ELR (cell line): ENCODE data around the gene FES.
A peak's percentile ranks its signal among the peaks of the same experiment; 100 is the strongest.
"Not testable (repeated sequence)": the region's sequence is repeated elsewhere in the genome, so short reads cannot be mapped to it uniquely, and the experiment has no call there.

Experiments used
- DNase-seq: peaks from one replicate; pipeline ENCODE4 v3.0.0-alpha.2; 2015; ENCODE audit warnings: low read depth

Gene FES

DNA sequence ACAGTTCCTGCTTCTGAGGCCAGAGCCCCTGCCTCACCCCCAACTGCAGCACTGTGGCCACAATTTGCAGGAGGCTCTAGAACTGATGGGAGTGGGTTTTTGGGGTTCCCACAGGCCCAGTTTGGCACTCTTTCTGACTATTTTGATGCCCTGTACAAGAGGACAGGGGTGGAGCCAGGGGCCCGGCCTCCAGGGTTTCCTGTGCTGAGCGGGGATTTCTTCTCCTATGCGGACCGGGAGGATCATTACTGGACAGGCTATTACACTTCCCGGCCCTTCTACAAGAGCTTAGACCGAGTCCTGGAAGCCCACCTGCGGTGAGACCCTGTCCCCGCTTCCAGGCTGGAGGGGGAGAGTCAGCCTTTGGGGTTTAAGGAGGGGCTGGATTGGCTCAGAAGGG is 25.7 kb downstream of the FES start:
- no peak for DNase-seq

DNA sequence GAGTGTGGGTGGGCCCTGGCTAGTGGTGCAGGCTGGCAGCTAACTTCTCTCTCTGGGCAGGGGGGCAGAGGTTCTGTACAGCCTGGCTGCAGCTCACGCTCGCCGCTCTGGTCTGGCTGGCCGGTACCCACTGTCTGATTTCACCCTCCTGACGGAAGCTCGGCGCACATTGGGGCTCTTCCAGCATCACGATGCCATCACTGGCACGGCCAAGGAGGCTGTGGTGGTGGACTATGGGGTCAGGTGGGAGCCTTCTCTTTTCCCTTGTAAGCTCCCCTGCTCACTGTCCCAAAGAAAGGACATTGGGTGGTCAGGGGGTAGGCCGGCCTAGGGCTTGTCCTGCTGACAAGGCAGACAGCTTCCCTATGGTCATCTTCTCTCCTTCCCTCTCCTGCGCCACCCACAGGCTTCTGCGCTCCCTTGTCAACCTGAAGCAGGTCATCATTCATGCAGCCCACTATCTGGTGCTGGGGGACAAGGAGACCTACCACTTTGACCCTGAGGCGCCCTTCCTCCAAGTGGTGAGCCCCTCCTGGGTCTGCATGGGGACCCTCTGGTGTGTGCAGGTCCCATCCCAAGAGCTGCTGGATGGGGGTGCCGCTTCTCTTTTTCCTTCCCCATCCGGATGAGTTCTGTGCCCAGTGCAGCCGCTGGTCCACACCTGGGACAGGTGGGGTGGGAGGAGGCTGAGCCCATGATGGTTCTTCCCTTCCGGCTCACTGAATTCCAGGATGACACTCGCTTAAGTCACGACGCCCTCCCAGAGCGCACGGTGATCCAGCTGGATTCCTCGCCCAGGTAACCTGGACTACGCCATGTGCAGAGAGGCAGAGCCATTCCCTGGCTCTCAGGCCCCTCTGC is 26.4 kb downstream of the FES start:
- DNase-seq: no peak

- no peak for DNase-seq
These were observed 27.0 kb downstream of the FES start for GRCh38 chr15:90911302-90911623.

- DNase-seq: no peak
These were observed 27.8 kb downstream of the FES start for GRCh38 chr15:90911906-90912769.

GRCh38 chr15:90912770-90913075 is 28.4 kb downstream of the FES start:
- DNase-seq: no peak

- no peak for DNase-seq
These were observed 29.2 kb downstream of the FES start for GRCh38 chr15:90913398-90913944.

- DNase-seq: no peak
These were observed 30.2 kb downstream of the FES start for GRCh38 chr15:90914305-90915080.

- no peak for DNase-seq
These were observed 31.0 kb downstream of the FES start for GRCh38 chr15:90915216-90915807.

DNA sequence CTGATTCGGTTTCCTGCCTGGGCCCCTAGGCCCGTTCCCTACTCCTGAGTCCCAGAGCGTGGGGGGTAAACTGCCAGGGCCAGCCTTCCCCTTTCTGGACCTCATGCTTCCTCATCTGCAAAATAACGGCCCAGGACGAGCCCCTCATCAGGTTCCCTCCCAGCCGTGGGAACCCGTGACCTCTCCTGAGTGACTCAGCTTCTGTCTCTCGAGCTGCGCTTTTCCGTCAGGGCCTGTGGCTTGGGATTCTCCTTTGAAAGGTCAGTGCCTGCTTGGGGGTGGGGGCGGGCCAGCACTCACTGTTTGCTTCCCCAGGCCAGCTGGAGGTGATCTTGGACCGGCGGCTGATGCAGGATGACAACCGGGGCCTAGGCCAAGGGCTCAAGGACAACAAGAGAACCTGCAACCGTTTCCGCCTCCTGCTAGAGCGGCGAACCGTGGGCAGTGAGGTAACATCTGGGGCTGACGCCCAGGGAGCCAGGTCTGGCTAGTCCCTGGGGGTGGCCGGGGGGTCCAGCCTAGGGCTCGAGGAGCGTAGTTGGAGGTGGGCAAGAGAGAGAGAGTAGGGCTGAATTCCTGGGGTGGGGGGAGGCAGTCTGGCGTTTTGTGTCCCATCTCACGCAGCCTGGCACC is 31.6 kb downstream of the FES start:
- no peak for DNase-seq

GRCh38 chr15:90916461-90916860 is 32.2 kb downstream of the FES start:
- DNase-seq: no peak

GRCh38 chr15:90917569-90917968 is 33.3 kb downstream of the FES start:
- DNase-seq: no peak

GRCh38 chr15:90918034-90918788 is 33.9 kb downstream of the FES start:
- DNase-seq: no peak

DNA sequence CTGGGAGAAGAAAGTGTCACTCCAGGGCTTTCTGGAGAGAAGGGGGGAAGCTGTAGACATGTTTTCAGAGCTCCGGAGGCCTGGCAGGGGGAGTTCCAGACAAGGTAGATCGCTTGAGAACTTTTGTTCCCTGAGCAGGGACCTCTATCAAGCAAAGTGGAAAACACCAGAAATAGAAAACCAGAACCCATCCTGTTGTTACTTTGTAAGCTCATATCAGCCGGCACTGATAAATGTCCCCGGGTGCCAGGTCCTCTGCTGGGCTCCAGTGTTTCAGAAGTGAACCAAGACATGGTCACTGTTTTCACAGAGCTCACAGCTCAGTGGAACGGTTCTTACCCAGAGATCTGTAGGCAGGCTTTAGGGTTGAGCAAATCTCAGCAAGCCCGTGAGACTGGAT is 34.5 kb downstream of the FES start:
- DNase-seq: no peak

- no peak for DNase-seq
These were observed 37.6 kb downstream of the FES start for GRCh38 chr15:90921887-90922286.

GRCh38 chr15:90922712-90923322 is 38.5 kb downstream of the FES start:
- not testable (repeated sequence) for DNase-seq

DNA sequence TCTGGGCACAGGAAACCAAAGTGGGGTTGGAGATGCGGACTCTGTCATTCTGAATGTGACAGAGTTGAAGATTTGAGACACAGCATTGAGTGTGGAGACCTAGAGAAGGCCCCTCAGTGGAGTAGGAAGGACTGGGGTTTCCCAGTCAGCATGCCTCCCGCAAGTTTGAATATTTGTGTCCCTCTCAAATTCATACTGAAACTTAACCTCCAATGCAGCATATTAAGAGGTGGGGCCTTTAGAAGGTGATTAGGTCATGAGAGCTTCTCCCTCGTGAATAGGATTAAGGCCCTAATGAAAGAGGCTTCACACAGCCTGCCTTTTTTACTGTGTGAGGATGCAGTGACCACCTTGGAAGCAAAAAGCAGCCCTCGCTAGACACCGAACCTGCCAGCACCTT is 40.1 kb downstream of the FES start:
- DNase-seq: no peak

DNA sequence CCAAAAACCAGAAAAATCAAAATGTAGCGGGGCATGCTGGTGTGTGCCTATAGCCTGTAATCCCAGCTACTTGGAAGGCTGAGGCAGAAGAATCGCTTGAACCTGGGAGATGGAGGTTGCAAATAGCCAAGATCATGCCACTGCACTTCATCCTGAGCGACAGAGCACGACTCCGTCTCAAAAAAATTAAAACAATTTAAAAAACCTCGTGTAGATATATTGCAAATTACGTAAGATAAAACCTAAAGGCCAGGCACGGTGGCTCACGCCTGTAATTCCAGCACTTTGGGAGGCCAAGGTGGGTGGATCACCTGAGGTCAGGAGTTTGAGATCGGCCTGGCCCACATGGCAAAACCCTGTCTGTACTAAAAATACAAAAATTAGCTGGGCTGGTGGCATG is 42.5 kb downstream of the FES start:
- DNase-seq: not testable (repeated sequence)

- DNase-seq: not testable (repeated sequence)
These were observed 43.8 kb downstream of the FES start for GRCh38 chr15:90928106-90928505.

GRCh38 chr15:90929246-90930019 is 45.1 kb downstream of the FES start:
- DNase-seq: peak; percentile 9
